ENCODE results near the gene LNX2.

DNA sequence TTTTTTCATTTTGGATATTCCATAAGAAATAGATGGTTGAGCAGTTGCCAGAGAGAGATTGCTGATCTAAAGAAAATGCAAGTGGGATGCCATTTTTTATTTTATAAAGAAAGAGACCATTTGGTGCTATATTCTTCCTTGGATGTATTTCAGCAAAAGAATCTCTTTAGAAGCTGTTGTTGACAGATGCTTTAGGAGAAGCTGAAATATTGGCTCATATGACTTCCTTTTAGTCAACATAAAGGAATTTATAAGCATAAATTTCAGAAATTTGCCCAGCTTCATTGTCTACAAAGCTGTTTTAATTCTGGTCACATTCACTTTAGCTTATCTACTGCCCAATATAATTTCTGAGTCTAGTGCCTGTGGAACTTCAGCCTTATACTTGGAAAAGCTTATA lies 38.2 kb upstream of the LNX2 start:
- no peak for TF ChIP-seq POLR2A (IDR thresholded peaks at IDR 0.05)
- TF ChIP-seq, protein P1, sequence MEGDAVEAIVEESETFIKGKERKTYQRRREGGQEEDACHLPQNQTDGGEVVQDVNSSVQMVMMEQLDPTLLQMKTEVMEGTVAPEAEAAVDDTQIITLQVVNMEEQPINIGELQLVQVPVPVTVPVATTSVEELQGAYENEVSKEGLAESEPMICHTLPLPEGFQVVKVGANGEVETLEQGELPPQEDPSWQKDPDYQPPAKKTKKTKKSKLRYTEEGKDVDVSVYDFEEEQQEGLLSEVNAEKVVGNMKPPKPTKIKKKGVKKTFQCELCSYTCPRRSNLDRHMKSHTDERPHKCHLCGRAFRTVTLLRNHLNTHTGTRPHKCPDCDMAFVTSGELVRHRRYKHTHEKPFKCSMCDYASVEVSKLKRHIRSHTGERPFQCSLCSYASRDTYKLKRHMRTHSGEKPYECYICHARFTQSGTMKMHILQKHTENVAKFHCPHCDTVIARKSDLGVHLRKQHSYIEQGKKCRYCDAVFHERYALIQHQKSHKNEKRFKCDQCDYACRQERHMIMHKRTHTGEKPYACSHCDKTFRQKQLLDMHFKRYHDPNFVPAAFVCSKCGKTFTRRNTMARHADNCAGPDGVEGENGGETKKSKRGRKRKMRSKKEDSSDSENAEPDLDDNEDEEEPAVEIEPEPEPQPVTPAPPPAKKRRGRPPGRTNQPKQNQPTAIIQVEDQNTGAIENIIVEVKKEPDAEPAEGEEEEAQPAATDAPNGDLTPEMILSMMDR (IDR thresholded peaks at IDR 0.05) = no peak

All from adrenal gland (tissue), 5 donors.